HepG2 (cell line): ENCODE data around the gene ELOVL2. TPM values are rescaled to one million over a fixed set of nuclear protein-coding genes. Genes with fewer than 3 reads are reported as not detected.

ENCODE experiments used
- ARID2 ChIP-seq: sonication (generic); formaldehyde crosslinking; IDR thresholded peaks from 2 replicates; pipeline ENCODE4 v1.8.1; 2022; ENCODE audit warnings: mild to moderate bottlenecking, missing genetic modification reagents, borderline replicate concordance
- ATF5 ChIP-seq: sonication (generic); formaldehyde crosslinking; IDR thresholded peaks from 2 replicates; pipeline ENCODE4 v1.4.0; 2020; ENCODE audit warnings: mild to moderate bottlenecking, low read depth, missing genetic modification reagents
- HDAC2 ChIP-seq: sonication (generic); formaldehyde crosslinking; IDR thresholded peaks from 2 replicates; pipeline ENCODE4 v1.4.0; 2020; ENCODE audit warnings: missing genetic modification reagents
- HIVEP1 ChIP-seq: sonication (generic); formaldehyde crosslinking; IDR thresholded peaks from 2 replicates; pipeline ENCODE4 v1.4.0; 2020; ENCODE audit warnings: mild to moderate bottlenecking, missing genetic modification reagents
- HNRNPK ChIP-seq: fragments of 200-400 bp; formaldehyde crosslinking; IDR thresholded peaks from 2 replicates; pipeline ENCODE4 v1.6.1; 2018; ENCODE audit warnings: low read length, low read depth, moderate library complexity, mild to moderate bottlenecking; ENCODE audit not compliant: poor library complexity, severe bottlenecking
- ISX ChIP-seq: sonication (generic); formaldehyde crosslinking; conservative IDR thresholded peaks from 2 replicates; pipeline ENCODE4 v1.5.0; 2020; ENCODE audit warnings: missing genetic modification reagents
- MIER2 ChIP-seq: IDR thresholded peaks from 2 replicates; pipeline ENCODE4 v1.6.1; 2016; ENCODE audit warnings: missing biosample characterization, missing genetic modification reagents
- MTA3 ChIP-seq: sonication (generic); formaldehyde crosslinking; IDR thresholded peaks from 2 replicates; pipeline ENCODE4 v1.4.0; 2020; ENCODE audit warnings: missing genetic modification reagents
- MTERF4 ChIP-seq: sonication (generic); formaldehyde crosslinking; IDR thresholded peaks from 2 replicates; pipeline ENCODE4 v1.8.0; 2023; ENCODE audit warnings: mild to moderate bottlenecking, missing genetic modification reagents
- MTF2 ChIP-seq: sonication (generic); formaldehyde crosslinking; IDR thresholded peaks from 2 replicates; pipeline ENCODE4 v1.5.0; 2020; ENCODE audit warnings: missing genetic modification reagents, borderline replicate concordance
- NKX3-1 ChIP-seq: sonication (generic); formaldehyde crosslinking; IDR thresholded peaks from 2 replicates; pipeline ENCODE4 v1.5.0; 2020; ENCODE audit warnings: missing genetic modification reagents
- POLR2G ChIP-seq: fragments of 200-400 bp; formaldehyde crosslinking; IDR thresholded peaks from 2 replicates; pipeline ENCODE4 v1.6.1; 2018; ENCODE audit warnings: mild to moderate bottlenecking, low read depth, low read length, moderate library complexity
- ZNF224 ChIP-seq: sonication (generic); formaldehyde crosslinking; IDR thresholded peaks from 2 replicates; pipeline ENCODE4 v1.5.0; 2020; ENCODE audit warnings: mild to moderate bottlenecking, missing genetic modification reagents
- ZNF407 ChIP-seq: sonication (generic); formaldehyde crosslinking; IDR thresholded peaks from one replicate; pipeline ENCODE4 v1.5.1; 2020; ENCODE audit warnings: mild to moderate bottlenecking, missing genetic modification reagents; ENCODE audit errors: not compliant biosample characterization
- ZNF547 ChIP-seq: sonication (generic); formaldehyde crosslinking; IDR thresholded peaks from 2 replicates; pipeline ENCODE4 v1.5.1; 2020; ENCODE audit warnings: mild to moderate bottlenecking, missing genetic modification reagents
- ZNF572 ChIP-seq: sonication (generic); formaldehyde crosslinking; IDR thresholded peaks from 2 replicates; pipeline ENCODE4 v1.5.1; 2020; ENCODE audit warnings: mild to moderate bottlenecking, missing genetic modification reagents
- ZSCAN12 ChIP-seq: sonication (generic); formaldehyde crosslinking; IDR thresholded peaks from 2 replicates; pipeline ENCODE4 v1.9.0; 2021; ENCODE audit warnings: mild to moderate bottlenecking, missing genetic modification reagents
- ZSCAN20 ChIP-seq: sonication (generic); formaldehyde crosslinking; IDR thresholded peaks from 2 replicates; pipeline ENCODE4 v1.4.0; 2020; ENCODE audit warnings: missing genetic modification reagents, mild to moderate bottlenecking, borderline replicate concordance
- polyA plus RNA-seq, 8 experiments: library from polyadenylated mRNA; depleted of rRNA in 3 of 8; stranded (reverse) in 7 of 8; unstranded in 1 of 8; fragments of >200 nt; fragmentation: Illumina TruSeq in 4 of 8; extraction: Trizol in 4 of 8; gene quantifications; 2 replicates each; pipeline versions ENCODE4 v1.2.1 to v1.2.3, GENCODE V29; 2011 to 2016; ENCODE audit warnings: low read depth in 4 of 8, missing spikeins in 1 of 8, mixed read lengths in 1 of 8; ENCODE audit not compliant: insufficient read depth in 1 of 8
- total RNA-seq, 5 experiments: library from RNA; depleted of rRNA; stranded (reverse); fragments of >200 nt; fragmentation: Illumina TruSeq; extraction: Trizol; gene quantifications; 2 replicates each; pipeline ENCODE4 v1.2.3, GENCODE V29; 2016; ENCODE audit warnings: low read depth in 1 of 5

The ELOVL2 gene
- total and polyA plus RNA-seq, 2 of the 13 experiments (the other 11 are each of a cell fraction or from before 2014, with no cell fraction given), result 43.6 to 65.4 TPM

GRCh38 chr6:11093376-11093625, 49.2 kb upstream of the ELOVL2 start (continued):
- TF ChIP-seq ZNF407 (peak; percentile 92), MTA3 (no peak), POLR2G (peak; percentile 95; the same call in 1 of the 2 replicates), MTERF4 (0 out of 2 replicates have a peak, but pooled peaks have one; percentile 14), ZNF547 (CRISPR knock-in tag) (0 out of 2 replicates have a peak, but pooled peaks have one; percentile 72), ATF5 (CRISPR knock-in tag) (no peak), ZNF572 (0 out of 2 replicates have a peak, but pooled peaks have one; percentile 38), ZSCAN20 (CRISPR knock-in tag) (peak; percentile 30; the same call in 1 of the 2 replicates), HNRNPK (no peak), HDAC2 (CRISPR knock-in tag) (no peak), MTF2 (CRISPR knock-in tag) (peak; percentile 8; the same call in 1 of the 2 replicates), ZSCAN12 (CRISPR knock-in tag) (0 out of 2 replicates have a peak, but pooled peaks have one; percentile 59), ISX (CRISPR knock-in tag) (peak; percentile 11; the same call in 1 of the 2 replicates), NKX3-1 (CRISPR knock-in tag) (peak; percentile 54; the same call in 1 of the 2 replicates), HIVEP1 (CRISPR knock-in tag) (peak; percentile 62; the same call in 1 of the 2 replicates), MIER2 (CRISPR knock-in tag) (no peak; the same call in 1 of the 2 replicates), ZNF224 (CRISPR knock-in tag) (0 out of 2 replicates have a peak, but pooled peaks have one; percentile 31), ARID2 (CRISPR knock-in tag) (peak; percentile 14; the same call in 1 of the 2 replicates)
